Tracheal epithelial cell (primary cell): ENCODE measurements around the gene CUTA. TPM values are rescaled to one million over a fixed set of nuclear protein-coding genes. Genes with fewer than 3 reads are reported as not detected.

Experiments used
- total RNA-seq: library from RNA; depleted of rRNA; stranded (reverse); fragments of >200 nt; gene quantifications from 2 replicates; pipeline ENCODE4 v1.2.1, GENCODE V29; 2014

CUTA gene
- 42.2 and 93.7 TPM in 2 replicates for total RNA-seq

DNA sequence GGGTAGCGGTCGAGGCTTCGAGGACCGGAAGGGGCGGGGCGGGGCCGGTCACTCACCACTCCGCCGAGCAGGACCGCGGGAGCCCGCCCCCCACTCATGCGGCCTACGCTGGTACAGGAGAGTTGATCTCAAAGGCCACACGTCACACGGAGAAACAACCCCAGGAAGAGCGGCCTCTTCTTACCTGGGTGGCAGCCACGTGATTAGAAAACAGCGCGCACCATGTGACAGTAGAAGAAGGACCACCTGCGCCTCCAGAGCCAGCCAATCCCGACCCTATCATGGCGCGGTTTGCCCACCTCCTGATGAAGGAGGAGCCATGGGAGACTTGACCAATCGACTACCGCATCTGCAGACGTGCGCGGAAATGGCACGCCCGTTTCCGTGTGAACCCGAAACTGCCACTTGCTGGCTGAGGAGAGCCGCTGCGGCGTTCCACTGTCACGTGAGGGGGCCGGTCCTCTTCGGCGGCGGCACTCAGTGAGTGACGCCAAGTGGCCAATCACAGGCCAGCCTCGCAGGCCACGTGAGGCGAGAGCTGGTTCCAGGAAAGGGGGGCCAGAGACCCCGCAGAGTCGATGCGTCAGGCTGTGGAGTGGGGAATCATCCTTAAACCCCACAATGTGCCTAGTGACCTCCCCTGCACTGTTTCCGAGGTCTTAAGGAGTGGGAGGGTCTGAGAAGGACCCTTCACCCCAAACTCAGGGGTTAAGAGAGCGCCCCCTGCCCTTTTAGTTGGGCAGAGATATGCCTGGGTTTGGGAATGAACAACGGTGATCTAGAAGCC lies at the start of gene CUTA:
TSS of gene CUTA (minus strand) at position 205 of the 787 bp plus-strand sequence. CDS start at position 98, 107 bp downstream.

DNA sequence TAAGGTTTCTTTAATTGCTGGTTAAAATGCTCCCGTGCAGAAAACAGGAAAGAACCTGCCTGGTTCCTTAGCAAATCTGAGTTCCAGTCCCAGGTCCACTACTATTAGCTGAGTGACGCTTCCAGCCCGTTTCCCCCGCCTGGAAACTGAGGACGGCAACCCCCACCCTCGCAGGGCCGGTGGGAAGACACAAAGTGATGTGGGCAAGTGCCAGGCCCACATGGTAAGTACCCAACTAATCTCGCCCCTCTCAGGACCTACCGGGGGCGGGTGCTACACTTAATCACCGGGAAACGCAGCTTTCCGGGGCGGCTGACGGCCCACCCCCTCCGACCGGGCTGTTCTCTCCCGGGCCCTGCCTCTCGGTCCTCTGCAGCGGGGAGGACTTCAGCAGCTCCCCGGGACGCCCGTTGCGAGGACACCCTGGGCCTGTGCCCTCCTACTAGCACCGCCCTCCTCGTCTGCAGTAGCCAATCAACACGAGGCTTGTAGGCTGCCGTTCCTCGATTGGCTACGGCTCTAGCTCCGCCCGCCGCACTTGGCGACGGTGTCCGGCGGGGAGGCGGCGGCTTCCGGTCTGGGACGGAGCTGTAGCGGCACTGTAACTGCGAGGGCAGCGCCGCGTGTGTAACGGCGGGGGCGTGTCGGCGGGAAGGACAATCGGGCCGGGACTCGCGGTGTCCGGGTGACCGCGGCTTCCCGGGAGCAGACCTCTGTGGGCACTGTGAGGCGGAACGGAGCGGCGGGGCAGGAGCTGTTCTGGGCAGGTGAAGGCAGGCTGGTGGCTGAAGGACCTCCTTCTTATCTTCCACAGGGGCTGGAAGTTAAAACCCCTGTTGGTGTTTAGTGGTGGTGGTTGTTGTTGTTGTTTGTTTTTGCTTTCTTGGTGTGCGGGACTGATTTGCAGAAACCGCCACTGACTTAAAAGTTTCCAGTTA lies 36.4 kb upstream of the CUTA start, which contains the start of gene ZBTB9:
TSS of gene ZBTB9 (plus strand) at position 568 of the 938 bp plus-strand sequence. CDS start 525 bp downstream, outside the sequence.

DNA sequence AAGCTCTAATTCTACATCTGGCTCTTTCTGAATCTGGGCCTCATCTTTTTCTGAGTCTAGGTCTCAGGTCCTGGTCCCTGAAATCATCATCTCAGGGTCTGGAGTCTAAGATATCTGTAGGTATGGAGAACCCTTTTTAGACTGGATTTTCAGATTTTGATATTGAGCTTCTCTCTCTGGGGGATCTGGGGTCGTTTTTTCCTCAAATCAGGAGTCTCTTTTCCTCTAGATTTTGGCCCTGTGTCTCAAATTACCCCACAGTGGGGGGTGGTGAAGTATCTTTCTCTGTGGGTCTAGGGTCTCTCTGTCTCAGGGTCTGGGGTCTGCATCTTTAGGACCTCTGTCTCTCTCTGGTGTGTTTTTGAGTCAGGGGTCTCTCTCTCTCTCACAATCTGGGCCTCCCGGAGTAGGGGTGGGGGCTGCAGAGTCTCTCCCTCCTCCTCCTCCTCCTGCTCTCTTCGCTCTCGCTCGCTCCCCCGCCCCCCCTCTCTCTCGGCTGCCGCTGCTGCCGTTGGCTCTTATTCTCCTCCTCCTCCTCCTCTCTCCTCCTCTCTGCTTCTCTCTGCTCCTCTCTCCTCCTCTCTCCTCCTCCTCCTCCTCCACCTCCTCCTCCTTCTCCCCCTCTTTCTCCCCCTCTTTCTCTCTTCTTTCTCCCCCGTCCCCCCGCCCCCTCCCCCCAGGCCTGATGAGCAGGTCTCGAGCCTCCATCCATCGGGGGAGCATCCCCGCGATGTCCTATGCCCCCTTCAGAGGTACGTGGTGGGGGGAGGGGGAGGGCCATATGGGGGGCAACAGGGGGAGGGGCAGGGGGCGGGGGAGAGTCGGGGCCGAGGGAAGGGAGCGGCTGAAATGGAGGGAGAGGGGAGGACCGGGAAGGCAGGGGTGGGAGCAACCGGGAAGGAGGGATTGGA lies 1.9 kb upstream of the CUTA start, which contains the start of gene SYNGAP1:
TSS of gene SYNGAP1 (plus strand) at position 486 of the 911 bp plus-strand sequence. CDS start at position 686, 200 bp downstream.

GRCh38 chr6:33410711-33411631 lies 6.9 kb downstream of the CUTA start, which contains the start of gene PHF1:
PHF1 (plus strand) TSS chr6:33411014; CDS start chr6:33412264, 1,250 bp downstream.

GRCh38 chr6:33391278-33391921 lies 26.5 kb downstream of the CUTA start, which contains the start of gene KIFC1:
KIFC1 (plus strand) TSS chr6:33391823; CDS start chr6:33391986, 163 bp downstream.

Other genes with a start within 250 kb of the CUTA start
- gene COL11A2, start 225.6 kb downstream of the CUTA start, total RNA-seq: 0.24 and 0.43 TPM in 2 replicates
- gene RXRB, start 217.4 kb downstream of the CUTA start, total RNA-seq: 15.2 and 18.1 TPM in 2 replicates
- gene SLC39A7, start 217.2 kb downstream of the CUTA start, total RNA-seq: 43.1 and 60.0 TPM in 2 replicates
- gene HSD17B8, start 213.5 kb downstream of the CUTA start, total RNA-seq: 48.0 and 64.6 TPM in 2 replicates
- gene RING1, start 209.6 kb downstream of the CUTA start, total RNA-seq: 24.5 and 31.6 TPM in 2 replicates
- 17.5 and 24.1 TPM in 2 replicates for gene VPS52, start 146.2 kb downstream of the CUTA start, total RNA-seq
- 4,554 and 7,694 TPM in 2 replicates for gene RPS18, start 146.0 kb downstream of the CUTA start, total RNA-seq
- gene B3GALT4, start 141.0 kb downstream of the CUTA start, total RNA-seq: 3.6 and 11.1 TPM in 2 replicates
- gene WDR46, start 128.9 kb downstream of the CUTA start, total RNA-seq: 101 and 139 TPM in 2 replicates
- 42.2 and 47.1 TPM in 2 replicates for gene PFDN6, start 128.5 kb downstream of the CUTA start, total RNA-seq
- 42.9 and 45.8 TPM in 2 replicates for gene RGL2, start 119.2 kb downstream of the CUTA start, total RNA-seq
- 38.6 and 108 TPM in 2 replicates for gene TAPBP, start 104.0 kb downstream of the CUTA start, total RNA-seq
- gene ZBTB22, start 100.4 kb downstream of the CUTA start, total RNA-seq: 13.9 and 14.2 TPM in 2 replicates
- gene DAXX, start 95.1 kb downstream of the CUTA start, total RNA-seq: 27.5 and 49.6 TPM in 2 replicates
- 0.85 and 5.3 TPM in 2 replicates for gene KIFC1, start 26.3 kb downstream of the CUTA start, total RNA-seq
- 9.9 and 15.1 TPM in 2 replicates for gene PHF1, start 7.1 kb downstream of the CUTA start, total RNA-seq
- gene SYNGAP1, start 2.0 kb upstream of the CUTA start, total RNA-seq: 1.4 and 2.1 TPM in 2 replicates
- 6.0 and 7.5 TPM in 2 replicates for gene ZBTB9, start 36.5 kb upstream of the CUTA start, total RNA-seq
- gene BAK1, start 162.2 kb upstream of the CUTA start, total RNA-seq: 22.2 and 49.4 TPM in 2 replicates
- gene ITPR3, start 203.2 kb upstream of the CUTA start, total RNA-seq: 117 and 129 TPM in 2 replicates